ENCODE results near the gene BCL6. TPM values are rescaled to one million over a fixed set of nuclear protein-coding genes. Genes with fewer than 3 reads are reported as not detected.

BCL6 gene
- total and polyA plus RNA-seq, 2 experiments from 2014 or later, result 2.6 to 5.9 TPM

DNA sequence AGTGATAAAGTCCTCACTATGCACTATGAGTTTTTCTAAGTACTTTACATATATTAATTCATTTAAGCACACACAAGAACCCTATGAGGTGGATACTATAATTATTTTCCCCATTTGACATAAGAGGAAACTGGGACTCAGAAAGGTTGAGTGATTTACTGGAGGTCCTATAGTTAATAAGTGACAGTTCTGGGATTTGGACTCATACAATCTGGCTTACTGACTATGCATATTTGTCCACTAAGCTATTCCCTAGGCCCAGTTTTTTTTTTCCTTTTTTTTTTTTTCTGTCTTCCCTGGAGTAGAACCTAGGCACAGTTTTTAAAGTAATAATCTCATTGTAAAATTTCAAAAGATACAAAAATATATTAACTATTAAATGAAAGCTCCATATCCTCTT is 36.6 kb downstream of the BCL6 start:
- H3K4me1 Mint-ChIP-seq, result peaks cover 2% of the 10 kb centered on the region; the same call in 1 of the 3 replicates
- Histone ChIP-seq H2AFZ (no peak overlapping the region), H3K79me2 (replicated peaks; ENCODE audit: insufficient read depth) (no peaks in the 10 kb centered on the region), H4K20me1 (replicated peaks; ENCODE audit: insufficient read depth) (no peaks in the 10 kb centered on the region), H3K4me2 (no peak overlapping the region), H3K27me3 (ENCODE audit: insufficient read depth) (no peaks in the 10 kb centered on the region), H3K27ac (ENCODE audit: low read depth) (no peak overlapping the region), H3K4me1 (ENCODE audit: insufficient read depth) (no peaks in the 10 kb centered on the region), H3K36me3 (ENCODE audit: insufficient read depth) (no peaks in the 10 kb centered on the region), H3F3A (replicated peaks; ENCODE audit: low read depth) (no peaks in the 10 kb centered on the region), H3K4me3 (no peak overlapping the region), H3K9me2 (ENCODE audit: insufficient read depth) (no peaks in the 10 kb centered on the region)
- DNase-seq (ENCODE audit: low spot score), result no peak
- no peaks in the 10 kb centered on the region for H3K27me3 Mint-ChIP-seq (ENCODE audit: insufficient read depth, low read depth, poor library complexity)
- no peak overlapping the region for H3K27ac Mint-ChIP-seq
- no peaks in the 10 kb centered on the region for H3K36me3 Mint-ChIP-seq (ENCODE audit: low read depth)
- ATAC-seq, result no peak
- H3K4me3 Mint-ChIP-seq, result no peak overlapping the region
- TF ChIP-seq EZH2 (IDR thresholded peaks at IDR 0.05; ENCODE audit: low read depth, unreplicated experiment), result no peak
- no peak for TF ChIP-seq ZNF114 (CRISPR knock-in tag; IDR thresholded peaks at IDR 0.05)
- TF ChIP-seq JUNB (IDR thresholded peaks at IDR 0.05; ENCODE audit: unreplicated experiment), result no peak
- TF ChIP-seq ZNF462 (CRISPR knock-in tag; IDR thresholded peaks at IDR 0.05), result no peak
- TF ChIP-seq NANOG (IDR thresholded peaks at IDR 0.05; ENCODE audit: borderline replicate concordance), result no peak
- TF ChIP-seq POLR2AphosphoS5 (IDR thresholded peaks at IDR 0.05; ENCODE audit: low read depth), result no peak
- no peak for TF ChIP-seq EZH2phosphoT487 (IDR thresholded peaks at IDR 0.05; ENCODE audit: unreplicated experiment)
- TF ChIP-seq CTCF (conservative IDR thresholded peaks at IDR 0.05; ENCODE audit: low read depth in 2 of 2), result no peak
- no peak for TF ChIP-seq STAT1 (IDR thresholded peaks at IDR 0.05; ENCODE audit: unreplicated experiment)
- TF ChIP-seq CREB1 (CRISPR knock-in tag; IDR thresholded peaks at IDR 0.05; ENCODE audit: low read depth), result no peak
- no peak for TF ChIP-seq ZNF331 (CRISPR knock-in tag; IDR thresholded peaks at IDR 0.05; ENCODE audit: low read depth)
- TF ChIP-seq, protein P1, sequence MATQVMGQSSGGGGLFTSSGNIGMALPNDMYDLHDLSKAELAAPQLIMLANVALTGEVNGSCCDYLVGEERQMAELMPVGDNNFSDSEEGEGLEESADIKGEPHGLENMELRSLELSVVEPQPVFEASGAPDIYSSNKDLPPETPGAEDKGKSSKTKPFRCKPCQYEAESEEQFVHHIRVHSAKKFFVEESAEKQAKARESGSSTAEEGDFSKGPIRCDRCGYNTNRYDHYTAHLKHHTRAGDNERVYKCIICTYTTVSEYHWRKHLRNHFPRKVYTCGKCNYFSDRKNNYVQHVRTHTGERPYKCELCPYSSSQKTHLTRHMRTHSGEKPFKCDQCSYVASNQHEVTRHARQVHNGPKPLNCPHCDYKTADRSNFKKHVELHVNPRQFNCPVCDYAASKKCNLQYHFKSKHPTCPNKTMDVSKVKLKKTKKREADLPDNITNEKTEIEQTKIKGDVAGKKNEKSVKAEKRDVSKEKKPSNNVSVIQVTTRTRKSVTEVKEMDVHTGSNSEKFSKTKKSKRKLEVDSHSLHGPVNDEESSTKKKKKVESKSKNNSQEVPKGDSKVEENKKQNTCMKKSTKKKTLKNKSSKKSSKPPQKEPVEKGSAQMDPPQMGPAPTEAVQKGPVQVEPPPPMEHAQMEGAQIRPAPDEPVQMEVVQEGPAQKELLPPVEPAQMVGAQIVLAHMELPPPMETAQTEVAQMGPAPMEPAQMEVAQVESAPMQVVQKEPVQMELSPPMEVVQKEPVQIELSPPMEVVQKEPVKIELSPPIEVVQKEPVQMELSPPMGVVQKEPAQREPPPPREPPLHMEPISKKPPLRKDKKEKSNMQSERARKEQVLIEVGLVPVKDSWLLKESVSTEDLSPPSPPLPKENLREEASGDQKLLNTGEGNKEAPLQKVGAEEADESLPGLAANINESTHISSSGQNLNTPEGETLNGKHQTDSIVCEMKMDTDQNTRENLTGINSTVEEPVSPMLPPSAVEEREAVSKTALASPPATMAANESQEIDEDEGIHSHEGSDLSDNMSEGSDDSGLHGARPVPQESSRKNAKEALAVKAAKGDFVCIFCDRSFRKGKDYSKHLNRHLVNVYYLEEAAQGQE (IDR thresholded peaks at IDR 0.05; ENCODE audit: unreplicated experiment), result no peak
- TF ChIP-seq, protein P2, sequence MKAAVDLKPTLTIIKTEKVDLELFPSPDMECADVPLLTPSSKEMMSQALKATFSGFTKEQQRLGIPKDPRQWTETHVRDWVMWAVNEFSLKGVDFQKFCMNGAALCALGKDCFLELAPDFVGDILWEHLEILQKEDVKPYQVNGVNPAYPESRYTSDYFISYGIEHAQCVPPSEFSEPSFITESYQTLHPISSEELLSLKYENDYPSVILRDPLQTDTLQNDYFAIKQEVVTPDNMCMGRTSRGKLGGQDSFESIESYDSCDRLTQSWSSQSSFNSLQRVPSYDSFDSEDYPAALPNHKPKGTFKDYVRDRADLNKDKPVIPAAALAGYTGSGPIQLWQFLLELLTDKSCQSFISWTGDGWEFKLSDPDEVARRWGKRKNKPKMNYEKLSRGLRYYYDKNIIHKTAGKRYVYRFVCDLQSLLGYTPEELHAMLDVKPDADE (IDR thresholded peaks at IDR 0.05), result no peak
- H3K9me3 Mint-ChIP-seq, result no peaks in the 10 kb centered on the region
